Nephron (organoid): Measurements from ENCODE around the gene KRTCAP2.
A peak's percentile ranks its signal among the peaks of the same experiment; 100 is the strongest.
"Not testable (repeated sequence)": the region's sequence is repeated elsewhere in the genome, so short reads cannot be mapped to it uniquely, and the experiment has no call there.

Source experiments
- H3K27ac Mint-ChIP-seq, 3 experiments: 2 replicates each; pipeline ENCODE4 v1.8.0; 2020; ENCODE audit warnings: mixed read lengths in 3 of 3, mild to moderate bottlenecking in 2 of 3, moderate library complexity in 1 of 3
- H3K27me3 Mint-ChIP-seq: 2 replicates; pipeline ENCODE4 v1.8.0; 2021; ENCODE audit warnings: low read depth, mild to moderate bottlenecking, moderate library complexity, mixed read lengths
- H3K36me3 Mint-ChIP-seq: 2 replicates; pipeline ENCODE4 v1.8.0; 2020; ENCODE audit warnings: low read depth, mixed read lengths
- H3K4me1 Mint-ChIP-seq: 2 replicates; pipeline ENCODE4 v1.8.0; 2020; ENCODE audit warnings: mixed read lengths
- H3K4me3 Mint-ChIP-seq, 3 experiments: 2 replicates each; pipeline ENCODE4 v1.8.0; 2020; ENCODE audit warnings: mild to moderate bottlenecking in 3 of 3, mixed read lengths in 3 of 3, moderate library complexity in 2 of 3
- H3K9me3 Mint-ChIP-seq: 2 replicates; pipeline ENCODE4 v1.8.0; 2020; ENCODE audit warnings: mixed read lengths
- CTCF ChIP-seq, 3 experiments: fragments of 200-600 bp; sonication (generic); IDR thresholded peaks; one replicate each; pipeline ENCODE4 v1.5.0; 2021; ENCODE audit warnings: antibody characterized with exemption in 3 of 3; ENCODE audit not compliant: unreplicated experiment in 3 of 3

The KRTCAP2 gene

GRCh38 chr1:155167166-155168104, 5.7 kb downstream of the KRTCAP2 start:
- peak; percentile 70 to 76 (median 73) for TF ChIP-seq CTCF (IDR thresholded peaks at IDR 0.05; ENCODE audit: unreplicated experiment in 3 of 3)
- Mint-ChIP-seq H3K27ac (peak overlapping the region; percentile 24 to 84 (median 49)), H3K4me3 (peak overlapping the region; percentile 63 to 72 (median 65)), H3K9me3 (peaks cover 7% of the 10 kb centered on the region), H3K4me1 (peaks cover 24% of the 10 kb centered on the region), H3K27me3 (no peaks in the 10 kb centered on the region), H3K36me3 (peaks cover 15% of the 10 kb centered on the region)

- H3K4me1 Mint-ChIP-seq = peaks cover 17% of the 10 kb centered on the region
- H3K9me3 Mint-ChIP-seq = peaks cover 7% of the 10 kb centered on the region
- H3K27ac Mint-ChIP-seq = no peak overlapping the region
- H3K4me3 Mint-ChIP-seq = peak overlapping the region in 1 of 3 experiments; percentile 72
- H3K27me3 Mint-ChIP-seq = no peaks in the 10 kb centered on the region
- no peak for TF ChIP-seq CTCF (IDR thresholded peaks at IDR 0.05; ENCODE audit: unreplicated experiment in 3 of 3)
- H3K36me3 Mint-ChIP-seq = peaks cover 15% of the 10 kb centered on the region
Observed at GRCh38 chr1:155166471-155167165, 6.5 kb downstream of the KRTCAP2 start.

- TF ChIP-seq CTCF (IDR thresholded peaks at IDR 0.05; ENCODE audit: unreplicated experiment in 3 of 3) = no peak
- H3K27me3 Mint-ChIP-seq = peaks cover 2% of the 10 kb centered on the region
- peaks cover 15% of the 10 kb centered on the region for H3K36me3 Mint-ChIP-seq
- H3K4me1 Mint-ChIP-seq = peaks cover 17% of the 10 kb centered on the region
- peak overlapping the region in 1 of 3 experiments; percentile 24 for H3K27ac Mint-ChIP-seq
- no peak overlapping the region for H3K4me3 Mint-ChIP-seq
- peaks cover 7% of the 10 kb centered on the region for H3K9me3 Mint-ChIP-seq
Observed at GRCh38 chr1:155166051-155166470, 7.0 kb downstream of the KRTCAP2 start.

- H3K27me3 Mint-ChIP-seq, H3K9me3 Mint-ChIP-seq, H3K36me3 Mint-ChIP-seq, H3K27ac Mint-ChIP-seq, H3K4me3 Mint-ChIP-seq: not testable (repeated sequence)
- peaks cover 17% of the 10 kb centered on the region for H3K4me1 Mint-ChIP-seq
Observed at GRCh38 chr1:155164625-155165024, 8.5 kb downstream of the KRTCAP2 start.

- H3K27ac Mint-ChIP-seq, H3K36me3 Mint-ChIP-seq, H3K4me3 Mint-ChIP-seq, H3K9me3 Mint-ChIP-seq, H3K27me3 Mint-ChIP-seq: not testable (repeated sequence)
- peaks cover 17% of the 10 kb centered on the region for H3K4me1 Mint-ChIP-seq
Observed at GRCh38 chr1:155163785-155164184, 9.3 kb downstream of the KRTCAP2 start.

- not testable (repeated sequence) for H3K27ac Mint-ChIP-seq, H3K9me3 Mint-ChIP-seq, H3K4me3 Mint-ChIP-seq, H3K36me3 Mint-ChIP-seq, H3K27me3 Mint-ChIP-seq
- peaks cover 13% of the 10 kb centered on the region for H3K4me1 Mint-ChIP-seq
Observed at GRCh38 chr1:155162631-155163030, 10.5 kb downstream of the KRTCAP2 start.

GRCh38 chr1:155160128-155160527, 13.0 kb downstream of the KRTCAP2 start:
- Mint-ChIP-seq H3K27me3 (peaks cover 10% of the 10 kb centered on the region), H3K4me1 (no peaks in the 10 kb centered on the region), H3K9me3 (peaks cover 4% of the 10 kb centered on the region), H3K27ac (no peak overlapping the region), H3K36me3 (no peaks in the 10 kb centered on the region), H3K4me3 (no peak overlapping the region)
- TF ChIP-seq CTCF (IDR thresholded peaks at IDR 0.05; ENCODE audit: unreplicated experiment in 3 of 3) = no peak
